Prostate gland (tissue), 2 donors: ENCODE data around the gene RBM38. TPM values are rescaled to one million over a fixed set of nuclear protein-coding genes. Genes with fewer than 3 reads are reported as not detected.

Experiments used
- DNase-seq: peaks from one replicate; pipeline ENCODE4 v3.0.0-alpha.2; 2019; ENCODE audit warnings: low spot score
- H3K27ac ChIP-seq, 2 donors: fragments of 200-600 bp; sonication (generic); 2 replicates each; pipeline ENCODE4 v1.5.1; 2017 to 2019
- H3K27me3 ChIP-seq: fragments of 200-600 bp; sonication (generic); replicated peaks from 2 replicates; pipeline ENCODE4 v1.5.1; 2019; ENCODE audit not compliant: insufficient read depth
- H3K36me3 ChIP-seq, 2 donors: fragments of 200-600 bp; sonication (generic); 1 replicate in 1 of 2; 2 replicates in 1 of 2; pipeline versions ENCODE4 v1.5.1 to v1.8.1; 2017 to 2019
- H3K4me1 ChIP-seq: fragments of 200-600 bp; sonication (generic); replicated peaks from 2 replicates; pipeline ENCODE4 v1.5.1; 2019
- H3K4me3 ChIP-seq, 2 donors: fragments of 200-600 bp; sonication (generic); 2 replicates each; pipeline ENCODE4 v1.5.1; 2017 to 2019
- H3K9me3 ChIP-seq: fragments of 200-600 bp; sonication (generic); 2 replicates; pipeline ENCODE4 v1.5.1; 2017
- CTCF ChIP-seq, 4 experiments: fragments of 200-600 bp in 2 of 4; fragments of 450-650 bp in 2 of 4; sonication (generic) in 2 of 4; IDR thresholded peaks; 1 replicate in 3 of 4; 2 replicates in 1 of 4; pipeline ENCODE4 v1.5.1; 2016 to 2019; ENCODE audit warnings: antibody characterized with exemption in 4 of 4, mild to moderate bottlenecking in 2 of 4, moderate library complexity in 2 of 4
- POLR2A ChIP-seq: fragments of 450-650 bp; IDR thresholded peaks from one replicate; pipeline ENCODE4 v1.6.1; 2016; ENCODE audit warnings: antibody characterized with exemption, mild to moderate bottlenecking
- POLR2AphosphoS5 ChIP-seq: sonication (generic); formaldehyde crosslinking; IDR thresholded peaks from one replicate; pipeline ENCODE4 v1.6.1; 2017; ENCODE audit warnings: antibody characterized with exemption
- WGBS: methylation state at CpG from one replicate; pipeline ENCODE4 v1.1.5; 2018; 5-methylcytosine and 5-hydroxymethylcytosine counted together
- intact Hi-C: fragments of 100-400 bp; cut with DNase I; formaldehyde crosslinking; loops from one replicate; pipeline ENCODE4 v1.14.2; 2022
- total RNA-seq, 2 donors: library from RNA; depleted of rRNA; stranded (reverse); fragments of >200 nt; gene quantifications; one replicate each; pipeline ENCODE4 v1.1.0, GENCODE V29; 2016

The RBM38 gene
- total RNA-seq, 2 donors from 2014 or later = 29.9 to 104 TPM

DNA sequence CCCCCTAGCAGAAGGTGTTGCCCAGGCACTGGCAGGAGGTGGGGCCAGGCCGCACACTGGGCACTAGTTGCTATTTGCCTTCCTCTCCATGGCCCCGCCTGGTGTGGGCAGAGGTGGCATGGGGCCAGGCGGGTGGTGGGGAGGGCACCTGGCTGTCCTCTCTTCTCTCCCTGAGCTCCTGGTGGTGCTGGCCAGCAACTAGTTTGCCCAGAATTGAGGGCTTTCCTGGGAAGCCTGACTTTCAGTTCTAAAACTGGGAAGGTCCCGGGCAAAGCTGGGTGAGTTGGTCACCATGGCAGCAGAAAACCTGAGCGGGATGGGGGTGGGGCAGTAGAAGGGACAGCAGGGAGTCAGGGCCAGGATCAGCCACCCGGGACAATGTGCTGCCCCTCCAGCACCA lies 48.2 kb downstream of the RBM38 start:
- peak overlapping the region; percentile 85 to 92 for H3K27ac ChIP-seq
- intact Hi-C loops = no loop called here
- WGBS = 22% methylated on average over 6 of the region's 6 CpGs

DNA sequence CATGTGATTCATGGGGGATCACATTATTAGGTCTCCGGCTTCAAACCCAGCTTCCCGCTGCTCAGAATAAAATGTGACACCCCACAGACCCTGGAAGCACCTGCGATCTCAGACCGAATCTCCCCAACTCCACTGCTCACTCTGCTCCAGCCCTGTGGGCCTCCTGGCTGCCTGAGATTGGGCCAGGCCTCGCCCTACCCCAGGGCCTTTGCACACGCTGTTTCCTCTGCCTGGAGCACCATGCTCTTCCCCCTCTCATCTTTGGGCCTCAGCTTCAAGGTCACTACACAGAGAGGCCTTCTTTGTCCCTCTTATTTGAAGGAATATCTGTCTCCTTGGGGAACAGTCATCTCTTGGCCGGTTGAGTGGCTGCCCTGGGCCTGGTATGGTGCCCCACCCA lies 48.8 kb downstream of the RBM38 start:
- H3K9me3 ChIP-seq = no peaks in the 10 kb centered on the region
- DNase-seq = no peak
- no peaks in the 10 kb centered on the region for H3K27me3 ChIP-seq
- H3K4me1 ChIP-seq = peaks cover 7% of the 10 kb centered on the region
- intact Hi-C loops = loop anchor here (2.0 to 5.0 kb wide), 2 partner anchors 37 to 45 kb away; no protein-coding TSS in a partner anchor
- 93% methylated on average over 7 of the region's 7 CpGs for WGBS
- no peaks in the 10 kb centered on the region for H3K36me3 ChIP-seq
- H3K27ac ChIP-seq = peak overlapping the region; percentile 85 to 92
- TF ChIP-seq POLR2A = no peak
- TF ChIP-seq CTCF (IDR thresholded peaks at IDR 0.05) = no peak
- no peak for TF ChIP-seq POLR2AphosphoS5
- H3K4me3 ChIP-seq = no peak overlapping the region

More for the DNA sequence above, 48.2 kb downstream of the RBM38 start:
- Histone ChIP-seq H3K36me3 (no peaks in the 10 kb centered on the region), H3K4me1 (peaks cover 7% of the 10 kb centered on the region), H3K9me3 (no peaks in the 10 kb centered on the region), H3K27me3 (no peaks in the 10 kb centered on the region), H3K4me3 (no peak overlapping the region)
- TF ChIP-seq POLR2AphosphoS5 (peak; percentile 81), POLR2A (no peak), CTCF (IDR thresholded peaks at IDR 0.05) (peak in 2 of 4 experiments; percentile 14 to 25)
- peak; percentile 92 for DNase-seq

DNA sequence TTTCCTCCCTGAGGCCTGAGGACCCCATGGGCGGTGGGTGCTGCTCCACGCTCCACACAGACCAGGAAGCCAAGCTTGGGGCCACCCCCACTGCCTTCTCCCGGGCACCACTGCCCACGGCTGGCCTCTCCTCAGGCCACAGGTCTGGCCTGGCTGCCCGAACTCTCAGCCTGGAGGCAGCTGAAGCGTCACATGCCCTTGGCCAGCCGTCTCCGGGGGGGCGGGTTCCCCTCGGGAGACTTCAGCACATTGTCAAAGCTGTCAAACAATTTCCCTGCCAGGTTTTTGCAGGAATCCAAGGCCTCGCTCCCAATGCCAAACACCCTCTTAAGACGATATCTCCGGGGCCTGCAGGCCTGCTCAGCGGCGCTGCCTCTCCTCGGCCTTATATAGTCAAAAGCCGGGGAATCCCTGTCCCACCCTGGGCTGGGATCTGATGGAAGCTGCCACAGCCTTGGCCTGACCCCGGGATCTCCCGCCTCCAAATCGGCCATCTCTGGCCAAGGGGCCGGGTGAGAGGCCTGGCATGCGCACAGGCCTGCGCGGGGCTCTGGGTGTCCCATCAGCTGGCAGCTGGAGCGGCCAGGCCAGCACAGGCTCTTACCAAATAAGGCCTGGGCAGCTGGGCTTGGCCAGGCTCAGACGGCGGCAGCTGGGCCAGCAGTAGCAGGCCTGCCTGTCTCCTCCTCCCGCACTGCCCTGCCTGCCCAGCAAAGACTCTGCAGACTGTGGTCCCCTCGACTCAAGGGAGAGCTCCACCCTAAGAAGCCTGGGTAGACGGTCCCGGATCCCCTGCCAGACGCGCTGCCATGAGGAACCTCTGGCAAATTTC lies 49.7 kb downstream of the RBM38 start:
- peak; percentile 86 for DNase-seq
- Histone ChIP-seq H3K9me3 (no peaks in the 10 kb centered on the region), H3K27ac (peak overlapping the region; percentile 85 to 92), H3K27me3 (no peaks in the 10 kb centered on the region), H3K4me3 (no peak overlapping the region), H3K36me3 (no peaks in the 10 kb centered on the region), H3K4me1 (peaks cover 7% of the 10 kb centered on the region)
- 28% methylated on average over 33 of the region's 33 CpGs for WGBS
- TF ChIP-seq POLR2AphosphoS5 = peak; percentile 81
- no peak for TF ChIP-seq POLR2A
- no peak for TF ChIP-seq CTCF (IDR thresholded peaks at IDR 0.05)
- intact Hi-C loops = loop anchor here (2.0 to 5.0 kb wide), 2 partner anchors 36 to 46 kb away; no protein-coding TSS in a partner anchor

DNA sequence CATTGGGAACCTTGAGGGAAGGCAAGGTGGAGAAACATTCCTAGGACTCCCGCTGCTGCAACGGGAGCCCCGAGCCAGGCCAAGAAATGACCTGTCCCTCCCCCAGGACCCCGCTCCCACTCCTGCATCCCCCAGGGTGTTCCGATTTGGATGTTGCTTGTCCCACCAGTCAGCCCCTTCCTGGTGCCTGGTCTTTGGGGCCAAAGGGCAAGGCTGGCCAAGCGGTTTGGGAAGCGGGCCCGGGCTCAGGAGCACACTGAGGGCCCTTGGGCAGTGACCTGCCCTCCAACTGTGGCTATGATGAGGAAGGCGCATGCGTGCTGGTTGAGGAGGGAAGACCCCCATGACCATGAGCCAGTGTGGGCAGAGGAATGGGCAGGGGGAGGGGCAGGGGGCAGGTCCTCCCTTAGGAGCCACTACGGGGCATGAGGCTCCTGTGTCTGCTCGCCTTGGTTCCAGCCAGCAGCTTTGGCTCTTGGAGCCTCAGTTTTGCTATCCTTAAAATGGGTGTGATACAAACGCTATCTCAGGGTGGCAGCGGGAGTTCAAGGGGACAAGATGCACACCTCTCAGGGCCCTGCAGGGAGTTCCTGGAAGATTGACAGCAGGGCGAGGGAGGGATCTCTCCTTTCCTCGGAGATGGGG lies 50.4 kb downstream of the RBM38 start:
- Histone ChIP-seq H3K27ac (peak overlapping the region; percentile 85 to 92), H3K4me3 (no peak overlapping the region), H3K36me3 (no peaks in the 10 kb centered on the region), H3K9me3 (no peaks in the 10 kb centered on the region), H3K27me3 (no peaks in the 10 kb centered on the region), H3K4me1 (peaks cover 7% of the 10 kb centered on the region)
- no peak for TF ChIP-seq POLR2AphosphoS5
- TF ChIP-seq CTCF (IDR thresholded peaks at IDR 0.05) = no peak
- 78% methylated on average over 15 of the region's 16 CpGs for WGBS
- intact Hi-C loops = loop anchor here (2.0 to 5.0 kb wide), 2 partner anchors 36 to 47 kb away; no protein-coding TSS in a partner anchor
- no peak for DNase-seq
